ENCODE data around the gene CNTD1.
"Not testable (repeated sequence)": the region's sequence is repeated elsewhere in the genome, so short reads cannot be mapped to it uniquely, and the experiment has no call there.

CNTD1 gene

GRCh38 chr17:42851371-42852240, 52.9 kb downstream of the CNTD1 start:
- not testable (repeated sequence) for H3K4me2 ChIP-seq (ENCODE audit: low read length, poor library complexity, severe bottlenecking)

GRCh38 chr17:42852351-42852750, 53.7 kb downstream of the CNTD1 start:
- H2AK5ac ChIP-seq (ENCODE audit: low read length, severe bottlenecking): no peak overlapping the region
- no peak overlapping the region for H4K8ac ChIP-seq (ENCODE audit: low read length)
- H3K23ac ChIP-seq (ENCODE audit: low read length in 2 of 2): no peak overlapping the region
- H4K91ac ChIP-seq (ENCODE audit: low read length): no peak overlapping the region
- no peaks in the 10 kb centered on the region for H3K79me1 ChIP-seq (replicated peaks; ENCODE audit: low read length, poor library complexity, severe bottlenecking)
- H3K27ac ChIP-seq (ENCODE audit: low read length, poor library complexity, severe bottlenecking): no peak overlapping the region
- 90% methylated on average over 15 of the region's 15 CpGs for WGBS
- H2BK15ac ChIP-seq (ENCODE audit: low read depth, poor library complexity, severe bottlenecking): no peak overlapping the region
- H3K9ac ChIP-seq (ENCODE audit: low read length): no peak overlapping the region
- no peak overlapping the region for H2AFZ ChIP-seq (ENCODE audit: low read depth, low read length)
- H3K4me2 ChIP-seq (ENCODE audit: low read length, poor library complexity, severe bottlenecking): no peak overlapping the region
- H3K27me3 ChIP-seq (ENCODE audit: control insufficient read depth in 1 of 2, insufficient read depth in 1 of 2, low read length in 2 of 2): peaks cover 13 to 31% of the 10 kb centered on the region in 2 experiments
- no peak overlapping the region for H2BK120ac ChIP-seq (ENCODE audit: low read depth, low read length)
- H3K4ac ChIP-seq (ENCODE audit: low read depth in 1 of 2, low read length in 2 of 2): no peak overlapping the region
- H3K9me3 ChIP-seq (ENCODE audit: control insufficient read depth, low read length): no peaks in the 10 kb centered on the region
- H3K14ac ChIP-seq (ENCODE audit: low read length in 2 of 2): no peak overlapping the region
- H3K18ac ChIP-seq (ENCODE audit: low read depth in 1 of 2, low read length in 2 of 2): no peak overlapping the region
- H3K4me3 ChIP-seq (ENCODE audit: insufficient read depth in 1 of 2, low read depth in 1 of 2, low read length in 2 of 2): no peak overlapping the region
- H3K4me1 ChIP-seq (ENCODE audit: control insufficient read depth, insufficient read depth, low read depth, low read length): peaks cover 11% of the 10 kb centered on the region
- H2BK5ac ChIP-seq (ENCODE audit: low read depth, low read length, poor library complexity, severe bottlenecking): no peak overlapping the region
- DNase-seq: no peak
- H3K36me3 ChIP-seq (ENCODE audit: control insufficient read depth in 1 of 2, insufficient read depth in 2 of 2, low read depth in 1 of 2, low read length in 2 of 2): no peaks in the 10 kb centered on the region
- H2BK12ac ChIP-seq (ENCODE audit: low read length in 2 of 2): no peak overlapping the region

More at GRCh38 chr17:42851371-42852240, 52.9 kb downstream of the CNTD1 start:
- H4K91ac ChIP-seq (ENCODE audit: low read length); H3K9me3 ChIP-seq (ENCODE audit: control insufficient read depth, low read length); H2AFZ ChIP-seq (ENCODE audit: low read depth, low read length); H2BK5ac ChIP-seq (ENCODE audit: low read depth, low read length, poor library complexity, severe bottlenecking); H3K14ac ChIP-seq (ENCODE audit: low read length in 2 of 2); H3K23ac ChIP-seq (ENCODE audit: low read length in 2 of 2); H3K4me3 ChIP-seq (ENCODE audit: insufficient read depth in 1 of 2, low read depth in 1 of 2, low read length in 2 of 2); H2AK5ac ChIP-seq (ENCODE audit: low read length, severe bottlenecking); H2BK12ac ChIP-seq (ENCODE audit: low read length in 2 of 2); H3K18ac ChIP-seq (ENCODE audit: low read depth in 1 of 2, low read length in 2 of 2); DNase-seq; H3K9ac ChIP-seq (ENCODE audit: low read length); H3K36me3 ChIP-seq (ENCODE audit: control insufficient read depth in 1 of 2, insufficient read depth in 2 of 2, low read depth in 1 of 2, low read length in 2 of 2); H3K79me1 ChIP-seq (replicated peaks; ENCODE audit: low read length, poor library complexity, severe bottlenecking); H2BK120ac ChIP-seq (ENCODE audit: low read depth, low read length); H3K27ac ChIP-seq (ENCODE audit: low read length, poor library complexity, severe bottlenecking); H3K4ac ChIP-seq (ENCODE audit: low read depth in 1 of 2, low read length in 2 of 2); H2BK15ac ChIP-seq (ENCODE audit: low read depth, poor library complexity, severe bottlenecking); H4K8ac ChIP-seq (ENCODE audit: low read length): not testable (repeated sequence)
- Histone ChIP-seq H3K27me3 (ENCODE audit: control insufficient read depth in 1 of 2, insufficient read depth in 1 of 2, low read length in 2 of 2) (peaks cover 13 to 27% of the 10 kb centered on the region in 2 experiments), H3K4me1 (ENCODE audit: control insufficient read depth, insufficient read depth, low read depth, low read length) (peaks cover 11% of the 10 kb centered on the region)
- WGBS: 94% methylated on average over 12 of the region's 28 CpGs

GRCh38 chr17:42853004-42853403, 54.3 kb downstream of the CNTD1 start:
- H3K79me1 ChIP-seq (replicated peaks; ENCODE audit: low read length, poor library complexity, severe bottlenecking): no peaks in the 10 kb centered on the region
- 73% methylated on average over 4 of the region's 4 CpGs for WGBS
- no peak overlapping the region for H4K91ac ChIP-seq (ENCODE audit: low read length)
- H2AK5ac ChIP-seq (ENCODE audit: low read length, severe bottlenecking): no peak overlapping the region
- H2BK5ac ChIP-seq (ENCODE audit: low read depth, low read length, poor library complexity, severe bottlenecking): no peak overlapping the region
- no peak overlapping the region for H2BK120ac ChIP-seq (ENCODE audit: low read depth, low read length)
- DNase-seq: no peak
- no peak overlapping the region for H3K9ac ChIP-seq (ENCODE audit: low read length)
- no peak overlapping the region for H3K4ac ChIP-seq (ENCODE audit: low read depth in 1 of 2, low read length in 2 of 2)
- H3K4me1 ChIP-seq (ENCODE audit: control insufficient read depth, insufficient read depth, low read depth, low read length): peaks cover 11% of the 10 kb centered on the region
- no peaks in the 10 kb centered on the region for H3K9me3 ChIP-seq (ENCODE audit: control insufficient read depth, low read length)
- no peak overlapping the region for H3K27ac ChIP-seq (ENCODE audit: low read length, poor library complexity, severe bottlenecking)
- no peak overlapping the region for H3K14ac ChIP-seq (ENCODE audit: low read length in 2 of 2)
- peaks cover 13 to 31% of the 10 kb centered on the region in 2 experiments for H3K27me3 ChIP-seq (ENCODE audit: control insufficient read depth in 1 of 2, insufficient read depth in 1 of 2, low read length in 2 of 2)
- no peak overlapping the region for H2BK15ac ChIP-seq (ENCODE audit: low read depth, poor library complexity, severe bottlenecking)
- H4K8ac ChIP-seq (ENCODE audit: low read length): no peak overlapping the region
- H2BK12ac ChIP-seq (ENCODE audit: low read length in 2 of 2): no peak overlapping the region
- H3K4me3 ChIP-seq (ENCODE audit: insufficient read depth in 1 of 2, low read depth in 1 of 2, low read length in 2 of 2): no peak overlapping the region
- H2AFZ ChIP-seq (ENCODE audit: low read depth, low read length): no peak overlapping the region
- no peak overlapping the region for H3K18ac ChIP-seq (ENCODE audit: low read depth in 1 of 2, low read length in 2 of 2)
- H3K36me3 ChIP-seq (ENCODE audit: control insufficient read depth in 1 of 2, insufficient read depth in 2 of 2, low read depth in 1 of 2, low read length in 2 of 2): no peaks in the 10 kb centered on the region
- H3K4me2 ChIP-seq (ENCODE audit: low read length, poor library complexity, severe bottlenecking): no peak overlapping the region
- no peak overlapping the region for H3K23ac ChIP-seq (ENCODE audit: low read length in 2 of 2)

- Histone ChIP-seq H3K4me1 (ENCODE audit: control insufficient read depth, insufficient read depth, low read depth, low read length) (peaks cover 9% of the 10 kb centered on the region), H3K27me3 (ENCODE audit: control insufficient read depth in 1 of 2, insufficient read depth in 1 of 2, low read length in 2 of 2) (peaks cover 13 to 31% of the 10 kb centered on the region in 2 experiments), H3K4ac (ENCODE audit: low read depth in 1 of 2, low read length in 2 of 2) (no peak overlapping the region), H2AFZ (ENCODE audit: low read depth, low read length) (no peak overlapping the region), H2BK12ac (ENCODE audit: low read length in 2 of 2) (no peak overlapping the region), H4K91ac (ENCODE audit: low read length) (no peak overlapping the region), H2BK5ac (ENCODE audit: low read depth, low read length, poor library complexity, severe bottlenecking) (no peak overlapping the region), H3K4me2 (ENCODE audit: low read length, poor library complexity, severe bottlenecking) (no peak overlapping the region), H3K36me3 (ENCODE audit: control insufficient read depth in 1 of 2, insufficient read depth in 2 of 2, low read depth in 1 of 2, low read length in 2 of 2) (no peaks in the 10 kb centered on the region), H3K18ac (ENCODE audit: low read depth in 1 of 2, low read length in 2 of 2) (no peak overlapping the region), H2BK120ac (ENCODE audit: low read depth, low read length) (no peak overlapping the region), H3K23ac (ENCODE audit: low read length in 2 of 2) (no peak overlapping the region), H3K14ac (ENCODE audit: low read length in 2 of 2) (no peak overlapping the region), H3K9ac (ENCODE audit: low read length) (no peak overlapping the region), H3K27ac (ENCODE audit: low read length, poor library complexity, severe bottlenecking) (no peak overlapping the region), H4K8ac (ENCODE audit: low read length) (no peak overlapping the region), H3K79me1 (replicated peaks; ENCODE audit: low read length, poor library complexity, severe bottlenecking) (no peaks in the 10 kb centered on the region), H2BK15ac (ENCODE audit: low read depth, poor library complexity, severe bottlenecking) (no peak overlapping the region), H3K4me3 (ENCODE audit: insufficient read depth in 1 of 2, low read depth in 1 of 2, low read length in 2 of 2) (no peak overlapping the region), H2AK5ac (ENCODE audit: low read length, severe bottlenecking) (no peak overlapping the region), H3K9me3 (ENCODE audit: control insufficient read depth, low read length) (no peaks in the 10 kb centered on the region)
- WGBS: 94% methylated on average over 5 of the region's 5 CpGs
- no peak for DNase-seq
Observed at GRCh38 chr17:42853597-42853967, 54.9 kb downstream of the CNTD1 start.

Data from mesenchymal stem cell (in vitro differentiated cells and primary cell).